GM12801 (cell line): ENCODE measurements around the gene TIMM17A.

Experiments used
- TF ChIP-seq, protein P1 (sequence below): IDR thresholded peaks from one replicate; pipeline ENCODE4 v1.5.1; 2011; ENCODE audit warnings: control low read depth; ENCODE audit not compliant: insufficient read length; ENCODE audit errors: extremely low read depth

TIMM17A gene

GRCh38 chr1:201954263-201955008 is 867 bp upstream of the TIMM17A start:
- TF ChIP-seq, protein P1, sequence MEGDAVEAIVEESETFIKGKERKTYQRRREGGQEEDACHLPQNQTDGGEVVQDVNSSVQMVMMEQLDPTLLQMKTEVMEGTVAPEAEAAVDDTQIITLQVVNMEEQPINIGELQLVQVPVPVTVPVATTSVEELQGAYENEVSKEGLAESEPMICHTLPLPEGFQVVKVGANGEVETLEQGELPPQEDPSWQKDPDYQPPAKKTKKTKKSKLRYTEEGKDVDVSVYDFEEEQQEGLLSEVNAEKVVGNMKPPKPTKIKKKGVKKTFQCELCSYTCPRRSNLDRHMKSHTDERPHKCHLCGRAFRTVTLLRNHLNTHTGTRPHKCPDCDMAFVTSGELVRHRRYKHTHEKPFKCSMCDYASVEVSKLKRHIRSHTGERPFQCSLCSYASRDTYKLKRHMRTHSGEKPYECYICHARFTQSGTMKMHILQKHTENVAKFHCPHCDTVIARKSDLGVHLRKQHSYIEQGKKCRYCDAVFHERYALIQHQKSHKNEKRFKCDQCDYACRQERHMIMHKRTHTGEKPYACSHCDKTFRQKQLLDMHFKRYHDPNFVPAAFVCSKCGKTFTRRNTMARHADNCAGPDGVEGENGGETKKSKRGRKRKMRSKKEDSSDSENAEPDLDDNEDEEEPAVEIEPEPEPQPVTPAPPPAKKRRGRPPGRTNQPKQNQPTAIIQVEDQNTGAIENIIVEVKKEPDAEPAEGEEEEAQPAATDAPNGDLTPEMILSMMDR: no peak

GRCh38 chr1:201955729-201956143 is 433 bp downstream of the TIMM17A start:
- TF ChIP-seq, protein P1: no peak

DNA sequence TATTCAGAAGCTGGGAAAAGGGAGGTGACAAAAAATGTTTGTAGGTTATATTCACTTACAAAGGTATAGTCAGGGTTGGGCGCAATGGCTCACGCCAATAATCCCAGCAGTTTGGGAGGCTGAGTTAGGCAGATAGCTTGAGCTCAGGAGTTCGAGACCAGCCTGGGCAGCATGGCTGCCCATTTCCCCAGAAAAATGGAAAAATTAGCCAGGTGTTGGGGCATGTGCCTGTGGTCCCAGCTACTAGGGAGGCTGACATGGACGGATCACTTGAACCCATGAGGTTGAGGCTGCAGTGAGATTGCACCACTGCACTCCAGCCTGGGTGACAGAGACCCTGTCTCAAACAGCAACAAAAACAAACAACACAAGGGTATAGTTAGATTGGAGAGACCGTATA is 3.0 kb downstream of the TIMM17A start:
- TF ChIP-seq, protein P1: no peak

DNA sequence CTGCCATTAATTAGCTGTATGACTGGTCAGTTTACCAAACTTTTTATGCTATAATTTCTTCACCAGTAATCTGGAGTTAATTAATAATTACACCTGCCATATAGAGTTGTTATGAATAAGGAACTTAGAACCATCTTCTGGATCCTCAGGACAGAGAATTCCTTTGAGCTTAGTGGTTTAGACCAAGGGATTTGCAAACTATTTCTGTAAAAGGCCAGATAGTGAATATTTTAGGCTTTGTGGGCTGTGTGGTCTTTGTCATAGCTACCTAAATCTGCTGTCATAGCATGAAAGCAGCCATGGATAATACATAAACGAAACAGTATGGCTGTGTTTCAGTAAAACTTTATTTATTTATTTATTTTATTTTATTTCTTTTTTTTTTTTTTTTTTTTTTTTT is 9.0 kb downstream of the TIMM17A start:
- TF ChIP-seq, protein P1: no peak

- TF ChIP-seq, protein P1: no peak
These were observed 10.9 kb downstream of the TIMM17A start for GRCh38 chr1:201966171-201966570.

GRCh38 chr1:201968202-201968925 is 13.1 kb downstream of the TIMM17A start:
- TF ChIP-seq, protein P1: no peak

DNA sequence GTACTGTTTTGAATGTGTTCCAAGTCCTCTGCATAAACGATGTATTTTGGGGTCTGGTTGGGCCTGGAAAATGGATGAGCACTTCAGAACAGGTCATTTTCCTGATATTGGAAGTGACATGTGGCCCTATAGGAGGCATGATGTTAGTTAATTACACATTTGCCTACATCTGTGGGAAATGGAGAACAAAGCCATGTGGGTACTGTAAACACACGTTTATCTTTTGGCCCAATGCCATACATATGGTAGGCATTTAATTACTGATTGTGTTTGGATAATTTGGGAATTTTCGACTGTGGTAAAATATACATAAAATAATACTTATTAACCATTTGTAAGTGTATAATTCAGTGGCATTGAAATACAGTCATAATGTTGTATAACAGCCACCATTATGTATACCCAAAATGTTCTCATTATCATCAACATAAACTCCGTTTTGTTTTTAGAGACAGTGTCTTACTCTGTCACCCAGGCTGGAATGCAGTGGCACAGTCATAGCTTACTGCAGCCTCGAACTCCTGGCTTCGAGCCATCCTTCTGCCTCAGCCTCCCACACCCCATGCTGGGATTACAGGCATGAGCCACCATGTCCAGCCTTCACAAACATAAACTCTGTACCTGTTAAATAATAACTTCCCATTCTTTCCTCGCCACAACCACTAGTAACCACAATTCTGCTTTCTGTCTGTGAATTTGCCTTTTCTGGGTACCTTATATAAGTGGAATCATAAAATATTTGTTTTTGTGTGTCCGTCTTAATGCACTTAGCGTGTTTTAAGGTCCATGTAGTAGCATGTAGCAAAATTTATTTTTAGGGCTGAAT is 15.2 kb downstream of the TIMM17A start:
- TF ChIP-seq, protein P1: no peak
